ENCODE data around the gene USP28. TPM values are rescaled to one million over a fixed set of nuclear protein-coding genes. Genes with fewer than 3 reads are reported as not detected.

The USP28 gene
- total RNA-seq, 2 experiments from 2014 or later = 7.9 to 9.4 TPM

DNA sequence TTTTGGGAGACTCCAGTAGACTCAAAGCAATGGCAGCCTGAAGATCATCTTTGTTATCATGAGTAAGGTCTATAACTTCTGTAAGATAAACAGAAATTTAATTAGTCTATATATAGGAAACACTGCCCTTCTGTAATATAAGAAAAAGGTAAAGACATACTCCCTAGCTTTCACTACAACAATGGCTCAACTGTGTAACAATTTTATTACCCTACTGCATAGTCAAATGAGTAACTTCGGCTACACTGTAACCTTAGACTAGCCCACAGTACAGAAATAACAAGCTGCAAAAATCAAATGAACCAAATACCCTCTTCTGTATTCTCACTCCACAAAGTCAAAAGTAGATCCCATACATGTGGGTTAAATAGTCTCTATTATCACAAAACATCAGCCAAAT, 33.7 kb downstream of the USP28 start:
- H3K27me3 ChIP-seq (ENCODE audit: control insufficient read depth in 1 of 2, insufficient read depth in 2 of 2, low read length in 2 of 2) = no peaks in the 10 kb centered on the region
- H3K27ac ChIP-seq (ENCODE audit: low read depth in 1 of 2, low read length in 2 of 2) = no peak overlapping the region
- Mint-ChIP-seq H3K36me3 (ENCODE audit: low read depth) (peaks cover 41% of the 10 kb centered on the region), H3K27me3 (no peaks in the 10 kb centered on the region), H3K4me1 (ENCODE audit: low read depth) (no peaks in the 10 kb centered on the region), H3K4me3 (no peak overlapping the region), H3K9me3 (no peaks in the 10 kb centered on the region), H3K27ac (no peak overlapping the region)
- ChIA-PET CTCF (interaction anchor here (0.5 kb wide), 1 partner anchor 1561 kb away, joined by 3 read pairs; no protein-coding TSS in a partner anchor), POLR2A (no interaction called here)
- H3K4me3 ChIP-seq (ENCODE audit: low read length) = no peak overlapping the region
- intact Hi-C loops (cut with DNase I, micrococcal nuclease) = no loop called here
- no peaks in the 10 kb centered on the region for H3K9me3 ChIP-seq (ENCODE audit: control insufficient read depth in 1 of 2, insufficient read depth in 1 of 2, low read length in 2 of 2)
- ATAC-seq (ENCODE audit: poor library complexity) = no peak
- no peaks in the 10 kb centered on the region for H3K4me1 ChIP-seq (ENCODE audit: insufficient read depth, low read length)
- DNase-seq = no peak
- peaks cover 20% of the 10 kb centered on the region for H3K36me3 ChIP-seq (ENCODE audit: insufficient read depth, low read length)
- TF ChIP-seq, protein P1, sequence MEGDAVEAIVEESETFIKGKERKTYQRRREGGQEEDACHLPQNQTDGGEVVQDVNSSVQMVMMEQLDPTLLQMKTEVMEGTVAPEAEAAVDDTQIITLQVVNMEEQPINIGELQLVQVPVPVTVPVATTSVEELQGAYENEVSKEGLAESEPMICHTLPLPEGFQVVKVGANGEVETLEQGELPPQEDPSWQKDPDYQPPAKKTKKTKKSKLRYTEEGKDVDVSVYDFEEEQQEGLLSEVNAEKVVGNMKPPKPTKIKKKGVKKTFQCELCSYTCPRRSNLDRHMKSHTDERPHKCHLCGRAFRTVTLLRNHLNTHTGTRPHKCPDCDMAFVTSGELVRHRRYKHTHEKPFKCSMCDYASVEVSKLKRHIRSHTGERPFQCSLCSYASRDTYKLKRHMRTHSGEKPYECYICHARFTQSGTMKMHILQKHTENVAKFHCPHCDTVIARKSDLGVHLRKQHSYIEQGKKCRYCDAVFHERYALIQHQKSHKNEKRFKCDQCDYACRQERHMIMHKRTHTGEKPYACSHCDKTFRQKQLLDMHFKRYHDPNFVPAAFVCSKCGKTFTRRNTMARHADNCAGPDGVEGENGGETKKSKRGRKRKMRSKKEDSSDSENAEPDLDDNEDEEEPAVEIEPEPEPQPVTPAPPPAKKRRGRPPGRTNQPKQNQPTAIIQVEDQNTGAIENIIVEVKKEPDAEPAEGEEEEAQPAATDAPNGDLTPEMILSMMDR (IDR thresholded peaks at IDR 0.05) = no peak

DNA sequence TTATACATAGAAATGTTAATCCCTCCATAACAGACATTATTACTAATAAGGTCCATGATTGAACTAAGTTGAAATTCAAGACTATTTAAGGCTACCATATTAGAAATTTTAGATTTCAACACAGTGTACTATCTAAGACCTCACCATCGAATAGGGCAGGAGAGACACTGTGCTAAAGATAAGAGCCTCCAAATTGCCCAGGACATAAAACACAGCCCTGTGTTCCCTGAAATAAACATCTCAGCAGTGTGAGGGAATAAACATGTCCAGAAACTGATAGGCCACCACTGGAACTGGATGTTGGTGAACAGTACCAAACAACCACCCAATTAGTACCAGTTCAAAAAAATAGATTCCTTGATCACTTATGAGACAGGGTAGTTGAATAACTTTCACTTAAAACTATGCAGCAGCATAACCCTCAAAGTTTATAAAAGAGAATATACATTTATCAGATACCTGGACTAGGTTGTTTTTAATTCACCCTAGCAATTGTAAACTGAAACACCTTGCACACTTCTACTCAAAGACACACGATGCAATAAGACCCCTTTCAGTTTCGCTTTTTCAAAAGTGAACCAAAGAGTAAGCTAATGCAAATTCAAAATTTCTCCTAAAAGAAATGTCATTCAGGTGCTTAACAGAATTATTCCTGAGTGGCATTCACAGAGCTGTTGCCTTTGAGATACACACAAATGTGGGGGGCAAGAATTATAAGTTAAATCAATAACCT, 34.3 kb downstream of the USP28 start:
- no peak overlapping the region for H3K27ac ChIP-seq (ENCODE audit: low read depth in 1 of 2, low read length in 2 of 2)
- H3K4me3 ChIP-seq (ENCODE audit: low read length) = no peak overlapping the region
- ChIA-PET POLR2A (no interaction called here), CTCF (interaction anchor here (0.5 kb wide), 1 partner anchor 1560 kb away, joined by 3 read pairs; no protein-coding TSS in a partner anchor)
- no peaks in the 10 kb centered on the region for H3K27me3 Mint-ChIP-seq
- no peaks in the 10 kb centered on the region for H3K27me3 ChIP-seq (ENCODE audit: control insufficient read depth in 1 of 2, insufficient read depth in 2 of 2, low read length in 2 of 2)
- peaks cover 38% of the 10 kb centered on the region for H3K36me3 Mint-ChIP-seq (ENCODE audit: low read depth)
- H3K27ac Mint-ChIP-seq = no peak overlapping the region
- no peaks in the 10 kb centered on the region for H3K4me1 Mint-ChIP-seq (ENCODE audit: low read depth)
- no peaks in the 10 kb centered on the region for H3K4me1 ChIP-seq (ENCODE audit: insufficient read depth, low read length)
- H3K4me3 Mint-ChIP-seq = no peak overlapping the region
- H3K9me3 ChIP-seq (ENCODE audit: control insufficient read depth in 1 of 2, insufficient read depth in 1 of 2, low read length in 2 of 2) = no peaks in the 10 kb centered on the region
- DNase-seq = peak in 1 of 14 experiments; percentile 8
- no peaks in the 10 kb centered on the region for H3K9me3 Mint-ChIP-seq
- ATAC-seq (ENCODE audit: poor library complexity) = no peak
- TF ChIP-seq, protein P1 (IDR thresholded peaks at IDR 0.05) = no peak
- intact Hi-C loops (cut with DNase I, micrococcal nuclease) = no loop called here
- peaks cover 20% of the 10 kb centered on the region for H3K36me3 ChIP-seq (ENCODE audit: insufficient read depth, low read length)

DNA sequence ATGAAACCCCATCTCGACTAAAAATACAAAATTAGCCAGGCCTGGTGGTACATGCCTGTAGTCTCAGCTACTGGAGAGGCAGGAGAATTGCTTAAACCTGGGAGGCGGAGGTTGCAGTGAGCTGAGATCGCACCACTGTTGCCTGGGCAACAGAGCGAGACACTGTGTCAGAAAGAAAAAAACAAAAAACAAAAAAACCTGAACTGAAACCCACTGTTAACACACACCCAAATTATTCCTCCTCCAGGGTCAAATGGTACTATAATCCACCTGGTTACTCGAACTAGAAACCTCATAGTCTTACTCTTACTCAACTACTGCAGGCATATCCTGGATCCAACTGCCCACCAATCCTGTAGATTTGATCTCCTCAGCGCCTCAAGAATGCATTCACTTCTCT, 35.5 kb downstream of the USP28 start:
- Histone ChIP-seq H3K9me3 (ENCODE audit: control insufficient read depth in 1 of 2, insufficient read depth in 1 of 2, low read length in 2 of 2) (no peaks in the 10 kb centered on the region), H3K36me3 (ENCODE audit: insufficient read depth, low read length) (peaks cover 18% of the 10 kb centered on the region), H3K27ac (ENCODE audit: low read depth in 1 of 2, low read length in 2 of 2) (no peak overlapping the region), H3K4me3 (ENCODE audit: low read length) (no peak overlapping the region), H3K27me3 (ENCODE audit: control insufficient read depth in 1 of 2, insufficient read depth in 2 of 2, low read length in 2 of 2) (no peaks in the 10 kb centered on the region), H3K4me1 (ENCODE audit: insufficient read depth, low read length) (no peaks in the 10 kb centered on the region)
- Mint-ChIP-seq H3K27me3 (no peaks in the 10 kb centered on the region), H3K36me3 (ENCODE audit: low read depth) (peaks cover 38% of the 10 kb centered on the region), H3K9me3 (no peaks in the 10 kb centered on the region), H3K4me1 (ENCODE audit: low read depth) (no peaks in the 10 kb centered on the region), H3K27ac (no peak overlapping the region), H3K4me3 (no peak overlapping the region)
- DNase-seq (no peak), ATAC-seq (ENCODE audit: poor library complexity) (no peak)
- TF ChIP-seq, protein P1 (IDR thresholded peaks at IDR 0.05) = no peak
- intact Hi-C loops (cut with DNase I, micrococcal nuclease) = no loop called here
- ChIA-PET POLR2A (no interaction called here), CTCF (no interaction called here)

All from CD4-positive, alpha-beta T cell (primary cell).